ENCODE data around the gene MUL1.
"Not testable (repeated sequence)": the region's sequence is repeated elsewhere in the genome, so short reads cannot be mapped to it uniquely, and the experiment has no call there.

MUL1 gene

GRCh38 chr1:20534659-20535417, 26.9 kb upstream of the MUL1 start:
- Histone ChIP-seq H3K36me3 (ENCODE audit: insufficient read depth, low read length) (no peaks in the 10 kb centered on the region), H3K27ac (ENCODE audit: low read depth, low read length) (no peak overlapping the region), H3K9me3 (ENCODE audit: low read length) (no peaks in the 10 kb centered on the region), H3K4me3 (ENCODE audit: low read depth in 1 of 2, low read length in 2 of 2) (no peak overlapping the region), H3K9ac (ENCODE audit: low read length) (no peak overlapping the region), H3K27me3 (ENCODE audit: control insufficient read depth in 1 of 2, insufficient read depth in 2 of 2, low read length in 2 of 2) (peaks cover 0 to 6% of the 10 kb centered on the region in 2 donors), H3K4me1 (ENCODE audit: insufficient read depth, low read length) (no peaks in the 10 kb centered on the region)

GRCh38 chr1:20533635-20534034, 25.7 kb upstream of the MUL1 start:
- Histone ChIP-seq H3K27me3 (ENCODE audit: control insufficient read depth in 1 of 2, insufficient read depth in 2 of 2, low read length in 2 of 2) (peaks cover 0 to 6% of the 10 kb centered on the region in 2 donors), H3K27ac (ENCODE audit: low read depth, low read length) (no peak overlapping the region), H3K9ac (ENCODE audit: low read length) (no peak overlapping the region)

GRCh38 chr1:20530901-20531300, 22.9 kb upstream of the MUL1 start:
- no peaks in the 10 kb centered on the region for H3K9me3 ChIP-seq (ENCODE audit: low read length)
- no peak overlapping the region for H3K9ac ChIP-seq (ENCODE audit: low read length)
- no peaks in the 10 kb centered on the region for H3K36me3 ChIP-seq (ENCODE audit: insufficient read depth, low read length)
- H3K4me1 ChIP-seq (ENCODE audit: insufficient read depth, low read length) = no peaks in the 10 kb centered on the region
- H3K4me3 ChIP-seq (ENCODE audit: low read depth in 1 of 2, low read length in 2 of 2) = no peak overlapping the region
- no peak overlapping the region for H3K27ac ChIP-seq (ENCODE audit: low read depth, low read length)
- peaks cover 0 to 6% of the 10 kb centered on the region in 2 donors for H3K27me3 ChIP-seq (ENCODE audit: control insufficient read depth in 1 of 2, insufficient read depth in 2 of 2, low read length in 2 of 2)

More at GRCh38 chr1:20533635-20534034, 25.7 kb upstream of the MUL1 start:
- Histone ChIP-seq H3K36me3 (ENCODE audit: insufficient read depth, low read length) (no peaks in the 10 kb centered on the region), H3K9me3 (ENCODE audit: low read length) (no peaks in the 10 kb centered on the region), H3K4me1 (ENCODE audit: insufficient read depth, low read length) (no peaks in the 10 kb centered on the region), H3K4me3 (ENCODE audit: low read depth in 1 of 2, low read length in 2 of 2) (no peak overlapping the region)

GRCh38 chr1:20530306-20530705, 22.4 kb upstream of the MUL1 start:
- no peaks in the 10 kb centered on the region for H3K9me3 ChIP-seq (ENCODE audit: low read length)
- H3K9ac ChIP-seq (ENCODE audit: low read length) = no peak overlapping the region
- H3K4me3 ChIP-seq (ENCODE audit: low read depth in 1 of 2, low read length in 2 of 2) = no peak overlapping the region
- peaks cover 0 to 6% of the 10 kb centered on the region in 2 donors for H3K27me3 ChIP-seq (ENCODE audit: control insufficient read depth in 1 of 2, insufficient read depth in 2 of 2, low read length in 2 of 2)
- H3K27ac ChIP-seq (ENCODE audit: low read depth, low read length) = no peak overlapping the region
- H3K4me1 ChIP-seq (ENCODE audit: insufficient read depth, low read length) = no peaks in the 10 kb centered on the region
- no peaks in the 10 kb centered on the region for H3K36me3 ChIP-seq (ENCODE audit: insufficient read depth, low read length)

GRCh38 chr1:20528221-20528620, 20.3 kb upstream of the MUL1 start:
- H3K36me3 ChIP-seq (ENCODE audit: insufficient read depth, low read length) = no peaks in the 10 kb centered on the region
- H3K4me3 ChIP-seq (ENCODE audit: low read depth in 1 of 2, low read length in 2 of 2) = no peak overlapping the region
- peaks cover 0 to 6% of the 10 kb centered on the region in 2 donors for H3K27me3 ChIP-seq (ENCODE audit: control insufficient read depth in 1 of 2, insufficient read depth in 2 of 2, low read length in 2 of 2)
- no peak overlapping the region for H3K9ac ChIP-seq (ENCODE audit: low read length)
- H3K4me1 ChIP-seq (ENCODE audit: insufficient read depth, low read length) = no peaks in the 10 kb centered on the region
- no peak overlapping the region for H3K27ac ChIP-seq (ENCODE audit: low read depth, low read length)
- H3K9me3 ChIP-seq (ENCODE audit: low read length) = no peaks in the 10 kb centered on the region

- Histone ChIP-seq H3K9ac (ENCODE audit: low read length) (no peak overlapping the region), H3K9me3 (ENCODE audit: low read length) (no peaks in the 10 kb centered on the region), H3K27ac (ENCODE audit: low read depth, low read length) (no peak overlapping the region), H3K4me3 (ENCODE audit: low read depth in 1 of 2, low read length in 2 of 2) (no peak overlapping the region), H3K36me3 (ENCODE audit: insufficient read depth, low read length) (no peaks in the 10 kb centered on the region), H3K27me3 (ENCODE audit: control insufficient read depth in 1 of 2, insufficient read depth in 2 of 2, low read length in 2 of 2) (peaks cover 0 to 4% of the 10 kb centered on the region in 2 donors), H3K4me1 (ENCODE audit: insufficient read depth, low read length) (no peaks in the 10 kb centered on the region)
Observed at GRCh38 chr1:20526267-20526666, 18.3 kb upstream of the MUL1 start.

GRCh38 chr1:20521960-20522861, 14.3 kb upstream of the MUL1 start:
- Histone ChIP-seq H3K9me3 (ENCODE audit: low read length) (no peaks in the 10 kb centered on the region), H3K36me3 (ENCODE audit: insufficient read depth, low read length) (no peaks in the 10 kb centered on the region), H3K27ac (ENCODE audit: low read depth, low read length) (no peak overlapping the region), H3K4me3 (ENCODE audit: low read depth in 1 of 2, low read length in 2 of 2) (no peak overlapping the region), H3K4me1 (ENCODE audit: insufficient read depth, low read length) (no peaks in the 10 kb centered on the region), H3K9ac (ENCODE audit: low read length) (no peak overlapping the region), H3K27me3 (ENCODE audit: control insufficient read depth in 1 of 2, insufficient read depth in 2 of 2, low read length in 2 of 2) (no peaks in the 10 kb centered on the region)

- H3K4me1 ChIP-seq (ENCODE audit: insufficient read depth, low read length); H3K4me3 ChIP-seq (ENCODE audit: low read depth in 1 of 2, low read length in 2 of 2); H3K27me3 ChIP-seq (ENCODE audit: control insufficient read depth in 1 of 2, insufficient read depth in 2 of 2, low read length in 2 of 2); H3K27ac ChIP-seq (ENCODE audit: low read depth, low read length); H3K9me3 ChIP-seq (ENCODE audit: low read length); H3K9ac ChIP-seq (ENCODE audit: low read length); H3K36me3 ChIP-seq (ENCODE audit: insufficient read depth, low read length): not testable (repeated sequence)
Observed at GRCh38 chr1:20519609-20520262, 11.8 kb upstream of the MUL1 start.

- H3K36me3 ChIP-seq (ENCODE audit: insufficient read depth, low read length) = no peaks in the 10 kb centered on the region
- H3K27me3 ChIP-seq (ENCODE audit: control insufficient read depth in 1 of 2, insufficient read depth in 2 of 2, low read length in 2 of 2) = no peaks in the 10 kb centered on the region
- H3K4me1 ChIP-seq (ENCODE audit: insufficient read depth, low read length) = peaks cover 13% of the 10 kb centered on the region
- H3K4me3 ChIP-seq (ENCODE audit: low read depth in 1 of 2, low read length in 2 of 2) = no peak overlapping the region
- no peak overlapping the region for H3K9ac ChIP-seq (ENCODE audit: low read length)
- H3K27ac ChIP-seq (ENCODE audit: low read depth, low read length) = no peak overlapping the region
- H3K9me3 ChIP-seq (ENCODE audit: low read length) = no peaks in the 10 kb centered on the region
Observed at GRCh38 chr1:20511518-20512428, 3.8 kb upstream of the MUL1 start.

GRCh38 chr1:20508411-20508771, 440 bp upstream of the MUL1 start:
- peak overlapping the region; percentile 73 for H3K27ac ChIP-seq (ENCODE audit: low read depth, low read length)
- no peaks in the 10 kb centered on the region for H3K27me3 ChIP-seq (ENCODE audit: control insufficient read depth in 1 of 2, insufficient read depth in 2 of 2, low read length in 2 of 2)

More at GRCh38 chr1:20508411-20508771, 440 bp upstream of the MUL1 start:
- H3K4me3 ChIP-seq (ENCODE audit: low read depth in 1 of 2, low read length in 2 of 2) = peak overlapping the region; percentile 95 to 96
- H3K4me1 ChIP-seq (ENCODE audit: insufficient read depth, low read length) = peaks cover 35% of the 10 kb centered on the region
- peaks cover 8% of the 10 kb centered on the region for H3K36me3 ChIP-seq (ENCODE audit: insufficient read depth, low read length)
- H3K9ac ChIP-seq (ENCODE audit: low read length) = peak overlapping the region; percentile 82
- H3K9me3 ChIP-seq (ENCODE audit: low read length) = no peaks in the 10 kb centered on the region
